GM03348 (cell line): ENCODE measurements around the gene NTM.
A peak's percentile ranks its signal among the peaks of the same experiment; 100 is the strongest.

Experiments
- DNase-seq: peaks from one replicate; pipeline ENCODE4 v3.0.0; 2012; ENCODE audit warnings: low spot score

NTM gene

GRCh38 chr11:131373095-131373725 lies 2.8 kb downstream of the NTM start:
- no peak for DNase-seq

- no peak for DNase-seq
Observed at GRCh38 chr11:131373756-131374155, 3.3 kb downstream of the NTM start.

- DNase-seq: no peak
Observed at GRCh38 chr11:131375421-131375820, 5.0 kb downstream of the NTM start.

- no peak for DNase-seq
Observed at GRCh38 chr11:131375915-131376314, 5.5 kb downstream of the NTM start.

- DNase-seq: no peak
Observed at GRCh38 chr11:131378931-131379330, 8.5 kb downstream of the NTM start.

GRCh38 chr11:131385763-131386390 lies 15.5 kb downstream of the NTM start:
- no peak for DNase-seq

GRCh38 chr11:131386408-131386807 lies 16.0 kb downstream of the NTM start:
- DNase-seq: no peak

GRCh38 chr11:131388030-131388429 lies 17.6 kb downstream of the NTM start:
- DNase-seq: no peak

- no peak for DNase-seq
Observed at GRCh38 chr11:131389582-131389981, 19.2 kb downstream of the NTM start.

GRCh38 chr11:131391176-131391575 lies 20.8 kb downstream of the NTM start:
- DNase-seq: no peak

- DNase-seq: peak; percentile 23
Observed at GRCh38 chr11:131392528-131393255, 22.3 kb downstream of the NTM start.

- DNase-seq: no peak
Observed at GRCh38 chr11:131393691-131394090, 23.3 kb downstream of the NTM start.

GRCh38 chr11:131397675-131398074 lies 27.3 kb downstream of the NTM start:
- DNase-seq: no peak

GRCh38 chr11:131402040-131402439 lies 31.6 kb downstream of the NTM start:
- DNase-seq: no peak

GRCh38 chr11:131404010-131404409 lies 33.6 kb downstream of the NTM start:
- DNase-seq: no peak

GRCh38 chr11:131408025-131408640 lies 37.7 kb downstream of the NTM start:
- DNase-seq: peak; percentile 71

- no peak for DNase-seq
Observed at GRCh38 chr11:131409345-131409744, 38.9 kb downstream of the NTM start.

GRCh38 chr11:131411636-131412035 lies 41.2 kb downstream of the NTM start:
- no peak for DNase-seq

GRCh38 chr11:131412061-131412460 lies 41.6 kb downstream of the NTM start:
- DNase-seq: no peak

- no peak for DNase-seq
Observed at GRCh38 chr11:131413217-131413616, 42.8 kb downstream of the NTM start.

- no peak for DNase-seq
Observed at GRCh38 chr11:131418189-131418588, 47.8 kb downstream of the NTM start.

- DNase-seq: no peak
Observed at GRCh38 chr11:131421066-131421855, 50.8 kb downstream of the NTM start.
